ENCODE data around the gene ANKMY2.

- TF ChIP-seq CTCF (IDR thresholded peaks at IDR 0.05; ENCODE audit: low read depth, low read length) = no peak
- TF ChIP-seq POLR2A (IDR thresholded peaks at IDR 0.05; ENCODE audit: extremely low read depth, insufficient read length) = no peak
These were observed 89.2 kb downstream of the ANKMY2 start for GRCh38 chr7:16556359-16556758.

Measured in NB4 (cell line).